ENCODE results near the gene MSRB1. TPM values are rescaled to one million over a fixed set of nuclear protein-coding genes. Genes with fewer than 3 reads are reported as not detected.
A peak's percentile ranks its signal among the peaks of the same experiment; 100 is the strongest.

The MSRB1 gene
- total and polyA plus RNA-seq, 5 experiments from 2014 or later, result 9.9 to 19.1 (median 13.9) TPM

GRCh38 chr16:1917056-1917664 lies 25.8 kb downstream of the MSRB1 start:
- Mint-ChIP-seq H3K9me3 (no peaks in the 10 kb centered on the region), H3K27ac (no peak overlapping the region), H3K4me1 (peaks cover 0 to 5% (median 2%) of the 10 kb centered on the region in 4 donors), H3K27me3 (peaks cover 15 to 61% (median 43%) of the 10 kb centered on the region in 5 donors), H3K36me3 (peaks cover 0 to 7% (median 0%) of the 10 kb centered on the region in 3 donors), H3K4me3 (peak overlapping the region in 1 of 10 donors; percentile 11)
- POLR2A ChIA-PET, result no interaction called here
- DNase-seq (no peak), ATAC-seq (no peak)

GRCh38 chr16:1916640-1916990 lies 26.4 kb downstream of the MSRB1 start:
- peaks cover 0 to 5% (median 2%) of the 10 kb centered on the region in 4 donors for H3K4me1 Mint-ChIP-seq
- POLR2A ChIA-PET, result no interaction called here

GRCh38 chr16:1915732-1916639 lies 27.0 kb downstream of the MSRB1 start:
- H3K36me3 Mint-ChIP-seq, result peaks cover 0 to 3% (median 0%) of the 10 kb centered on the region in 3 donors
- H3K4me1 Mint-ChIP-seq, result peaks cover 0 to 4% (median 1%) of the 10 kb centered on the region in 4 donors
- H3K27ac Mint-ChIP-seq, result no peak overlapping the region
- H3K4me3 Mint-ChIP-seq, result no peak overlapping the region
- ATAC-seq (no peak), DNase-seq (no peak)
- POLR2A ChIA-PET, result no interaction called here
- H3K9me3 Mint-ChIP-seq, result no peaks in the 10 kb centered on the region
- peaks cover 9 to 51% (median 34%) of the 10 kb centered on the region in 5 donors for H3K27me3 Mint-ChIP-seq

More at GRCh38 chr16:1916640-1916990, 26.4 kb downstream of the MSRB1 start:
- ATAC-seq, result no peak
- H3K36me3 Mint-ChIP-seq, result peaks cover 0 to 7% (median 0%) of the 10 kb centered on the region in 3 donors
- peak overlapping the region in 2 of 10 donors; percentile 11 to 38 for H3K4me3 Mint-ChIP-seq
- H3K27ac Mint-ChIP-seq, result no peak overlapping the region
- peaks cover 15 to 57% (median 41%) of the 10 kb centered on the region in 5 donors for H3K27me3 Mint-ChIP-seq
- H3K9me3 Mint-ChIP-seq, result no peaks in the 10 kb centered on the region
- no peak for DNase-seq

- H3K27ac Mint-ChIP-seq, result no peak overlapping the region
- H3K4me1 Mint-ChIP-seq, result no peaks in the 10 kb centered on the region
These were observed 28.0 kb downstream of the MSRB1 start for GRCh38 chr16:1914988-1915387.

GRCh38 chr16:1914084-1914608 lies 28.9 kb downstream of the MSRB1 start:
- H3K27ac Mint-ChIP-seq, result no peak overlapping the region
- H3K27me3 Mint-ChIP-seq, result peaks cover 5 to 39% (median 24%) of the 10 kb centered on the region in 5 donors
- H3K36me3 Mint-ChIP-seq, result no peaks in the 10 kb centered on the region
- H3K9me3 Mint-ChIP-seq, result no peaks in the 10 kb centered on the region
- ATAC-seq, result no peak
- no peaks in the 10 kb centered on the region for H3K4me1 Mint-ChIP-seq
- H3K4me3 Mint-ChIP-seq, result no peak overlapping the region
- no peak for DNase-seq
- POLR2A ChIA-PET, result no interaction called here

More at GRCh38 chr16:1914988-1915387, 28.0 kb downstream of the MSRB1 start:
- no peak overlapping the region for H3K4me3 Mint-ChIP-seq
- no peak for DNase-seq
- H3K27me3 Mint-ChIP-seq, result peaks cover 5 to 42% (median 27%) of the 10 kb centered on the region in 5 donors
- H3K9me3 Mint-ChIP-seq, result no peaks in the 10 kb centered on the region
- POLR2A ChIA-PET, result no interaction called here
- no peak for ATAC-seq
- no peaks in the 10 kb centered on the region for H3K36me3 Mint-ChIP-seq

GRCh38 chr16:1913327-1914083 lies 29.5 kb downstream of the MSRB1 start:
- no peak overlapping the region for H3K4me3 Mint-ChIP-seq
- peaks cover 5 to 41% (median 23%) of the 10 kb centered on the region in 5 donors for H3K27me3 Mint-ChIP-seq
- no peaks in the 10 kb centered on the region for H3K36me3 Mint-ChIP-seq
- H3K27ac Mint-ChIP-seq, result no peak overlapping the region
- DNase-seq (no peak), ATAC-seq (no peak)
- H3K4me1 Mint-ChIP-seq, result peaks cover 0 to 3% (median 0%) of the 10 kb centered on the region in 4 donors
- POLR2A ChIA-PET, result no interaction called here
- H3K9me3 Mint-ChIP-seq, result no peaks in the 10 kb centered on the region

- POLR2A ChIA-PET, result interaction anchor here (0.6 kb wide), 1 partner anchor 225 kb away, joined by 3 read pairs; no protein-coding TSS in a partner anchor
- H3K4me1 Mint-ChIP-seq, result peaks cover 0 to 3% (median 0%) of the 10 kb centered on the region in 4 donors
- H3K4me3 Mint-ChIP-seq, result no peak overlapping the region
- no peak for DNase-seq
- no peak overlapping the region for H3K27ac Mint-ChIP-seq
- H3K27me3 Mint-ChIP-seq, result peaks cover 5 to 42% (median 25%) of the 10 kb centered on the region in 5 donors
- ATAC-seq, result no peak
- no peaks in the 10 kb centered on the region for H3K9me3 Mint-ChIP-seq
- no peaks in the 10 kb centered on the region for H3K36me3 Mint-ChIP-seq
These were observed 30.8 kb downstream of the MSRB1 start for GRCh38 chr16:1912215-1912543.

- H3K9me3 Mint-ChIP-seq, result no peaks in the 10 kb centered on the region
- H3K4me3 Mint-ChIP-seq, result no peak overlapping the region
- no peaks in the 10 kb centered on the region for H3K36me3 Mint-ChIP-seq
- H3K27ac Mint-ChIP-seq, result no peak overlapping the region
- H3K4me1 Mint-ChIP-seq, result peaks cover 0 to 3% (median 0%) of the 10 kb centered on the region in 4 donors
- POLR2A ChIA-PET, result interaction anchor here (0.6 to 0.7 kb wide), 2 partner anchors 47 to 225 kb away, joined by 3 read pairs; partner anchors contain the start of gene NDUFB10
- peaks cover 5 to 37% (median 20%) of the 10 kb centered on the region in 5 donors for H3K27me3 Mint-ChIP-seq
- DNase-seq (no peak), ATAC-seq (no peak)
These were observed 31.4 kb downstream of the MSRB1 start for GRCh38 chr16:1911467-1912214.

- Mint-ChIP-seq H3K27ac (no peak overlapping the region), H3K4me3 (no peak overlapping the region), H3K4me1 (peaks cover 0 to 3% (median 0%) of the 10 kb centered on the region in 4 donors), H3K27me3 (peaks cover 0 to 27% (median 6%) of the 10 kb centered on the region in 5 donors), H3K9me3 (no peaks in the 10 kb centered on the region), H3K36me3 (no peaks in the 10 kb centered on the region)
- POLR2A ChIA-PET, result no interaction called here
- ATAC-seq (no peak), DNase-seq (no peak)
These were observed 33.3 kb downstream of the MSRB1 start for GRCh38 chr16:1909561-1910231.

- Mint-ChIP-seq H3K9me3 (no peaks in the 10 kb centered on the region), H3K36me3 (no peaks in the 10 kb centered on the region), H3K4me3 (no peak overlapping the region), H3K27me3 (peaks cover 0 to 19% (median 9%) of the 10 kb centered on the region in 5 donors), H3K27ac (no peak overlapping the region), H3K4me1 (peaks cover 0 to 3% (median 0%) of the 10 kb centered on the region in 4 donors)
- DNase-seq, result no peak
- POLR2A ChIA-PET, result no interaction called here
- ATAC-seq, result no peak
These were observed 34.0 kb downstream of the MSRB1 start for GRCh38 chr16:1908983-1909382.

- Mint-ChIP-seq H3K9me3 (no peaks in the 10 kb centered on the region), H3K27ac (no peak overlapping the region), H3K36me3 (no peaks in the 10 kb centered on the region), H3K4me3 (no peak overlapping the region), H3K4me1 (peaks cover 0 to 3% (median 0%) of the 10 kb centered on the region in 4 donors), H3K27me3 (peaks cover 0 to 19% (median 9%) of the 10 kb centered on the region in 5 donors)
- DNase-seq, result no peak
- POLR2A ChIA-PET, result no interaction called here
- no peak for ATAC-seq
These were observed 34.8 kb downstream of the MSRB1 start for GRCh38 chr16:1908184-1908583.
